GM19455 (cell line): ENCODE results near the gene ZNF587.
A peak's percentile ranks its signal among the peaks of the same experiment; 100 is the strongest.
"Not testable (repeated sequence)": the region's sequence is repeated elsewhere in the genome, so short reads cannot be mapped to it uniquely, and the experiment has no call there.

ENCODE experiments used
- ATAC-seq: cut with Tn5 transposase; IDR thresholded peaks from one replicate; pipeline ENCODE4 v1.9.1; 2021; ENCODE audit not compliant: unreplicated experiment

Gene ZNF587

GRCh38 chr19:57821501-57821900, 28.2 kb upstream of the ZNF587 start:
- ATAC-seq: not testable (repeated sequence)

- not testable (repeated sequence) for ATAC-seq
Measured at GRCh38 chr19:57823155-57823554, 26.5 kb upstream of the ZNF587 start.

DNA sequence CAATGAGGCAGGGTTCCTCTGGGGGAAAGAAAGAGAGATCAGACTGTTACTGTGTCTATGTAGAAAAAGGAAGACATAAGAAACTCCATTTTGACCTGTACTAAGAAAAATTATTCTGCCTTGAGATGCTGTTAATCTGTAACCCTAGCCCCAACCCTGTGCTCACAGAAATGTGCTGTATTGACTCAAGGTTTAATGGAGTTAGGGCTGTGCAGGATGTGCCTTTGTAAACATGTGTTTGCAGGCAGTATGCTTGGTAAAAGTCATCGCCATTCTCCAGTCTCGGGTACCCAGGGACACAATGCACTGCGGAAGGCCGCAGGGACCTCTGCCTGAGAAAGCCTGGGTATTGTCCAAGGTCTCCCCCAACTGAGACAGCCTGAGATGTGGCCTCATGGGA, 26.1 kb upstream of the ZNF587 start:
- ATAC-seq: not testable (repeated sequence)

DNA sequence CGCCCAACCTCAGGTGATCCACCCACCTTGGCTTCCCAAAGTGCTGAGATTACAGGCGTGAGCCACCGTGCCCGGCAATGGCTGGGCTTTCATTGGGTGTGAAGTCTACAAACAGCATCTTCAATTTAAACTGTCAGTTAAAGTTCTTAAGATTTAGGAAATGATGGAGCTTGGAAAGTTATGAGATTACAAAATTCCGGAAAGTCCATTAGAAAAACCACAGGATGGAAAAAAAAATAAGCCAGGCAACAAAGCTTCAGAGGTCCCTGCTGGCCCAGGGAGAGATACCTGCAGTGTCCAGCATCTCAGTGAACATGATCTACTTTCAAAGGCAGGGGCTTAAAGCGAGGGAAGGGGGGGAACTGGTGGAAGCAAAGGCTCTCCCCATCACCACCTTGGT, 24.1 kb upstream of the ZNF587 start:
- ATAC-seq: no peak

DNA sequence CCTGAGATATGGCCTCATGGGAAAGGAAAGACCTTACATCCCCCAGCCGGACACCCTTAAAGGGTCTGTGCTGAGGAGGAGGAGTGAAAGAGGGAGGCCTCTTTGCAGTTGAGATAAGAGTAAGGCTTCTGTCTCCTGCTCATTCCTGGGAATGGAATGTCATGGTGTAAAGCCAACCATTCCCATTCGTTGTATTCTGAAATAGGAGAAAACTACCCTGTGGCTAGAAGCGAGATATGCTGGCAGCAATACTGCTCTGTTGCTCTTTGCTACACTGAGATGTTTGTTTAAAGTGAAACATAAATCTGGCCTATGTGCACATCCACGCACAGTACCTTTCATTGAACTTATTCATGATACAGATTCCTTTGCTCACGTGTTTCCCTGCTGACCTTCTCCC, 20.3 kb upstream of the ZNF587 start:
- ATAC-seq: no peak

DNA sequence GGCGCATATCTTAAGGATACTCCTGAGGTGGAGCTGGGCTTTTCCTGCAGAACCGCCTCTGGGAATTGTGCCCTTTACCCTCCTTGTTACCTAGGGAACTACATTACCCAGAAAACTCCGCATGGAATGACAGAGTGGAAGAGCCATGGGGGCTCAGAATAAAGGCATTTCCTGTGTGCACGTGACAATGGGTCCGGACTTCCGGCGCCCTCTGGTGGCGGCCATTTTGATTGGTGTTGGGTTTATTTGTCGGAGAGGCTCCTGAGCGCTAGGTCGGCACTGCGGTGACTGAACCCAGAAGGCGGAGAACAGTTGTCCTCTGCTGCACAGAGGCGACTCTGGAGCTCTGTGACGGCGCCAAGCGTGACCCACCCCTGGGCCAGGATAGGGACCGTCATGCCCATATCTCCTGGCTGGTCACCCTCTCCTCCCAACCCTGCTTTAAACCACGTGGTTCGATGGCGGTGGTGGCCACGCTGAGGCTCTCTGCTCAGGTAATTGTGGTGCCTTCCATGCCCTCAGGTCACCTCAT, 19.5 kb upstream of the ZNF587 start, which contains the start of gene ZNF587B:
TSS of gene ZNF587B (plus strand) at position 229 of the 532 bp plus-strand sequence. CDS start at position 459, 230 bp downstream.
- no peak for ATAC-seq

DNA sequence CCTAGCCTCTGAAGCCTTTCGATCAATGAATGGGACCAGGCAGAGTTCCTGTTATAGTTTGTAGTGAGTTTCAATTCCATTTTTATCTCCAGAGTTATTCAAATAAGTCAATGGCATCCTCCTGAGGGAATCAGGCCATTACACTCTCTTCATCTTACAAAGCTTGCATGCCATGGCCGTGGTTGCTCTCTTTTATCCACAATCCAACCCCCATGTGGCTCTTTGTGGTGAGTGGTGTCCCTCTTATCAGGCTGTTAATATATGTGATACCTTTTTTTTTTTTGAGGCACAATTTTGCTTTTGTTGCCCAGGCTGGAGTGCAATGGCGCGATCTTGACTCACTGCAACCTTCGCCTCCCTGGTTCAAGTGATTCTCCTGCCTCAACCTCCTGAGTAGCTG, 12.7 kb upstream of the ZNF587 start:
- ATAC-seq: not testable (repeated sequence)

DNA sequence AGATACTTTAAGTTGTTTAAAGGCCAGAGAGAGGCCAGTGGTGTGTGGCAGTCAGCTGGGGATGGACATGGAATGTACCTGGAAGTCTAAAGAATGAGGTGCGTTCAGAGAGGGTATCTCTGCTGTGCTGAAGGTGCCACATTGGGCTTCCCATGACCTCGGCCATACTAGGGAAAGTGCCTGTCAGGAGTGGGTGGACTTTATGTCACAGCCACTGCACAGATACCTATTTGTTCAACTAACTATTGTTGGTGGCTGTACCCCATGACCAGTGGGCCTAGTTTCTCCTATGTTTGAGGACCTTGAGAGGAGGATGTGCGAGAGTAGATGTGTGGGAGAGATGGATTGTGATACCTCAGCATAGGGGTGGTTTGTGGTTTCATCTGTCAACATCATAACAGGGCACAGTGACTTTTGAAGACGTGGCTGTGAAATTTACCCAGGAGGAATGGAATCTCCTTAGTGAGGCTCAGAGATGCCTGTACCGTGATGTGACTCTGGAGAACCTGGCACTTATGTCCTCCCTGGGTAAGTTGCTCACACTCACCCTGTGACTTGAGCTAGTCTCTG, 11.0 kb upstream of the ZNF587 start:
- ATAC-seq: not testable (repeated sequence)

GRCh38 chr19:57841122-57841763, 8.4 kb upstream of the ZNF587 start:
- ATAC-seq: no peak

DNA sequence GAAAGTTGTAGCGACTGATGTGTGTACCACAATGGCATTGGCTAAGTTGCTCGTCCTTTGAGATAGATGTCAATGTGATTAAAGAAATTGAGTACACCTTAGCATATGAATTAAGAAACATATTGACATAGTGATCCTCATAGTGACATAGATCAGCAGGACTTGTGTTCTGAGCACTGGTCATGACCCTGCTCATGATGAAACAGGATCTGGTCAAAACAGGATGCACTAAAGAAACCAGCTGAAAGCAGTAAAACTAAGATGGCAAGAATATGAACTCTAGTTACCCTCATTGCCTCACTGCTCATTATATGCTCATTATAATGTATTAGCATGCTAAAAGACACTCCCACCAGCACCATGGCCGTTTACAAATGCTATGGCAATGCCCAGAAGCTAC, 2.5 kb upstream of the ZNF587 start:
- not testable (repeated sequence) for ATAC-seq

DNA sequence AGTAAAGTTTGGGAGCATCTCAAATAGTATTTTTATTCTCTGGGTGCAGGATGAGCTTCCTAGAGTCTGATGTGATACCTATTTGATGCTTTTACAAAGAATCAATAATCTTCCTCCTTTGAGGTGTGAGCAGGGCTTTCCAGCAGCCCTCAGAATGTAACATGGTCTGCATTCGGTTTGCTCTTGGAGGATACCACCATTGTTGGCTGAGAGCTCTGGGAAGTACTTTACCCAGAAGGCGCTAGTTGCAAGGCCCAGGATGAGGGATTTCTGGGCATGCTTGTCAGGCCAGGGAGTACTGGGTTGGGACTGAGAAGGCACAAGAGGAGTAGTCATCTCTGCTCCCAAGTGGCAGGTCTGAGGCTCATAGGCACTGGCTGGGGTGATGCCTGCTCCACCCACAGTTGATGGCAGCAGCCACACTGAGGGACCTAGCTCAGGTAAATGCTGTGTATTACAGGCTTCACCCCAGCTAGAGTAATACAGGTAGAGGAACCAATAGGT, 445 bp upstream of the ZNF587 start:
- ATAC-seq: peak; percentile 12

DNA sequence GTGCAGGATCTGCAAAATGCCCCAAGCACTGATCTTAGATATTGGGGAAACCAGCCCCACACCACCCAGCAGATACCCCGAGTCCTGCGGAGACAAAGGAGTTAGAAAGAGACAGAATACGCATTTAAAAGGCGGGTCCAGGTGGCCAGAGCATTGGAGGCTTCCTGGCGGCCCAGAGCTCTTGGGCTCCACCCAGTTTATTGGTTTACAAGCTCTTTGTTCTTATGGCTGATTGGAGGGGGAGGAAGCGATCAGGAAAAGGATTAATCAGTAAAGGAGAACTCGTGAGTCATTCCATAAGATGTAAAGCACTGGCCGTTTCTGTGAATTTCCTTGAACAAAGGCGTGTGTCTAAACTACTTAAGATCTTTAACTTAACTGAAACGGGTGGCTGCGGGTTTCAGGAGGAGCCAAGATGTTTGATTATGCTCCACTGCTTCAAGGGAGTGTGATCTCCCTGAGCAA, 926 bp downstream of the ZNF587 start:
- ATAC-seq: no peak

- ATAC-seq: not testable (repeated sequence)
Measured at GRCh38 chr19:57851812-57852603, 2.3 kb downstream of the ZNF587 start.

- ATAC-seq: not testable (repeated sequence)
Measured at GRCh38 chr19:57854117-57854516, 4.5 kb downstream of the ZNF587 start.

GRCh38 chr19:57862351-57862750, 12.7 kb downstream of the ZNF587 start:
- ATAC-seq: not testable (repeated sequence)

DNA sequence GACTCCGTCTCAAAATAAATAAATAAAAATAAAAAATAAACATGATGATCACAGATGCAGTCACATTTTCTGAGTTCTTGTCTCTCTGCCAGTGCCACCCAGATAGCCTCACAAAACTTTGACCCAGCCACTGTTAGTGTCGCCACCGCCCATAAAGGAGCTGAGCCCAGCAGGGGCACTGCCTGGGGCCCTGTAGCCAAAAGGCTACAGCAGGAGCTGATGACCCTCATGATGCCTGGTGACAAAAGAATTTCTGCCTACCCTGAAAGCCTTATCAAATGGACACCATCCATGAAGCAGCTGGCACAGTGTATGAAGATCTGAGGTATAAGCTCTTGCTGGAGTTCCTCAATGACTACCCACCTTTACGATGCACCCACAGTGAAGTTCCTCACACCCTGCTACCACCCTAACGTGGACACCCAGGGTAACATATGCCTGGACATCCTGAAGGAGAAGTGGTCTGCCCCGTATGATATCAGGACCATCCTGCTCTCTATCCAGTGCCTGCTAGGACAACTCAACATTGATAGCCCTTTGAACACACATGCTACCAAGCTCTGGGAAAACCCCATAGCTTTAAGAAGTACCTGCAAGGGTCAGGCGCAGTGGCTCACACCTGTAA, 18.3 kb downstream of the ZNF587 start:
- no peak for ATAC-seq

DNA sequence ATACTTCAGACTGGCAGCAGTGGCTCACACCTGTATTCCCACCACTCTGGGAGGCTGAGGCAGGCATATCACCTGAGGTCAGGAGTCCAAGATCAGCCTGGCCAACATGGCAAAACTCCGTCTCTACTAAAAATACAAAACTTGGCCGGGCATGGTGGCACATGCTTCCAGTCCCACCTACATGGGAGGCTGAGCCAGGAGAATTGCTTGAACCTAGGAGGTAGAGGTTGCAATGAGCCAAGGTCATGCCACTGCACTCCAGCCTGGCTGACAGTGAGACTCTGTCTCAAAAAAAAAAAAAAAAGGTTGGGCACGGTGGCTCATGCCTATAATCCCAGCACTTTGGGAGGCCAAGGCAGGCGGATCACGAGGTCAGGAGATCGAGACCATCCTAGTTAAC, 20.0 kb downstream of the ZNF587 start:
- ATAC-seq: not testable (repeated sequence)

DNA sequence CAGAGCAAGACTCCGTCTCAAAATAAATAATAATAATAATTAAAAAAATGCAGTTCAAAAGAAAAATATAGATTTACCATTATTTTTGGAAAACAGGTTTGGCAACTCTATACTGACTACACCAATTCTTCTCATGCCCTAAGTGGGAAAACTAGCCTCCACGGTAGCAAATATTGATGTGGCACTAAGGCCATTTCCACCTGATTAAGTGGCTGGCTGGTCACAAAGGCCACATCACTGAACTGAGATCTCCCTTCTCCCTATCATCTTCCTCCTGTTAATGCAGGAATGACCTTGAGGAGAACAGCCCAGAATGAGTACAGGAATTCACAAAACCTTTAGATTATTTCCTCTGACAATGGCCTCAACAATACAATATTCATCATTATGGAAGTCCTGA, 20.6 kb downstream of the ZNF587 start:
- no peak for ATAC-seq

DNA sequence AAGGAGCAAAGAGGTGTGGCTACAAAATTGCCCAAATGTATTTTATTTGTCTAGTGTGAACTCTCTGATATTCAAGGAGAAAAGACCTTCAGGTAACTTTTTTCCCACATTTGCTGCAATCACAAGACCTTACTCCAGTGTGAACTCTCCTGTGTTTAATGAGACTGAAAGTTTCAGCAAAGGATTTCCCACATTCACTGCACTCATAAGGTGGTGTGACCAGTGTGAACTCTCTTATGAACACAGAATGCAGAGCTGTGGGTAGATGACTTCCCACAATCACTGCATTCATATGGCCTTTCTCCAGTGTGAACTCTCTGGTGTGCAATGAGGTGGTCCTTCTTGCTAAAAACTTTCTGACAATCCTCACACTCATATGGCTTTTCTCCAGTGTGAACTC, 22.8 kb downstream of the ZNF587 start:
- ATAC-seq: no peak

- not testable (repeated sequence) for ATAC-seq
Measured at GRCh38 chr19:57873883-57874799, 24.5 kb downstream of the ZNF587 start.
